GM19397 (cell line): Measurements from ENCODE around the gene EPC2.
A peak's percentile ranks its signal among the peaks of the same experiment; 100 is the strongest.

Source experiments
- ATAC-seq: cut with Tn5 transposase; IDR thresholded peaks from one replicate; pipeline ENCODE4 v1.9.1; 2021; ENCODE audit warnings: mild to moderate bottlenecking, moderate library complexity; ENCODE audit not compliant: unreplicated experiment

Gene EPC2

GRCh38 chr2:148643998-148644882, at the start of gene EPC2:
EPC2 (plus strand) TSS chr2:148644751; CDS start chr2:148645018, 267 bp downstream.
- peak; percentile 68 for ATAC-seq

GRCh38 chr2:148596018-148596417, 48.5 kb upstream of the EPC2 start:
- ATAC-seq = no peak

GRCh38 chr2:148599109-148599991, 45.2 kb upstream of the EPC2 start:
- no peak for ATAC-seq

GRCh38 chr2:148602885-148603561, 41.5 kb upstream of the EPC2 start:
- ATAC-seq = no peak

GRCh38 chr2:148603562-148603920, 41.0 kb upstream of the EPC2 start:
- ATAC-seq = peak; percentile 98

GRCh38 chr2:148604927-148605326, 39.6 kb upstream of the EPC2 start:
- ATAC-seq = no peak

- no peak for ATAC-seq
Measured at GRCh38 chr2:148607566-148607965, 37.0 kb upstream of the EPC2 start.

- ATAC-seq = no peak
Measured at GRCh38 chr2:148613231-148614013, 31.1 kb upstream of the EPC2 start.

- peak; percentile 29 for ATAC-seq
Measured at GRCh38 chr2:148614014-148614321, 30.6 kb upstream of the EPC2 start.

GRCh38 chr2:148614322-148615049, 30.1 kb upstream of the EPC2 start:
- peak; percentile 91 for ATAC-seq

- no peak for ATAC-seq
Measured at GRCh38 chr2:148615381-148615841, 29.1 kb upstream of the EPC2 start.

- ATAC-seq = no peak
Measured at GRCh38 chr2:148616662-148617061, 27.9 kb upstream of the EPC2 start.

- no peak for ATAC-seq
Measured at GRCh38 chr2:148617219-148617618, 27.3 kb upstream of the EPC2 start.

- no peak for ATAC-seq
Measured at GRCh38 chr2:148619560-148620195, 24.9 kb upstream of the EPC2 start.

- ATAC-seq = no peak
Measured at GRCh38 chr2:148622366-148622765, 22.2 kb upstream of the EPC2 start.

- ATAC-seq = no peak
Measured at GRCh38 chr2:148623086-148623485, 21.5 kb upstream of the EPC2 start.

- no peak for ATAC-seq
Measured at GRCh38 chr2:148627224-148627623, 17.3 kb upstream of the EPC2 start.

- no peak for ATAC-seq
Measured at GRCh38 chr2:148634749-148635148, 9.8 kb upstream of the EPC2 start.

- no peak for ATAC-seq
Measured at GRCh38 chr2:148638543-148638942, 6.0 kb upstream of the EPC2 start.
